NCI-H2227 (cell line): ENCODE measurements around the gene TERT.

ENCODE experiments used
- DNase-seq: peaks from one replicate; lab custom pipeline; 2025; ENCODE audit not compliant: unreplicated experiment; lab: John Stamatoyannopoulos, UW

TERT gene

GRCh38 chr5:1265026-1265425 lies 29.8 kb downstream of the TERT start:
- no peak for DNase-seq

DNA sequence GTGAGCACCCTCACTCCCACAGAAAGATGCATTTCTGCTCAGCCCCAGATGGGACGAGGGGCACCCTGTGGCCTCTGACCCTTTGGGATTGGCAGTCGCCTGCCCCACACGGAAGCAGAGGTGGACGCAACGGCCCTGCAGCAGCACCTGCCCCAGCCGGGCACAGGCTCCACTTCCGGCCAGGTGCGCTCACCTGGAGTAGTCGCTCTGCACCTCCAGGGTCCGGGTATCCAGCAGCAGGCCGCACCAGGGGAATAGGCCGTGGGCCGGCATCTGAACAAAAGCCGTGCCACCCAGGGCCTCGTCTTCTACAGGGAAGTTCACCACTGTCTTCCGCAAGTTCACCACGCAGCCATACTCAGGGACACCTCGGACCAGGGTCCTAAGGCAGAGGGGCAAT lies 30.7 kb downstream of the TERT start:
- no peak for DNase-seq

- DNase-seq = peak; percentile 50
Measured at GRCh38 chr5:1262381-1262780, 32.5 kb downstream of the TERT start.

GRCh38 chr5:1261643-1262042 lies 33.2 kb downstream of the TERT start:
- DNase-seq = no peak

GRCh38 chr5:1259806-1260480 lies 34.9 kb downstream of the TERT start:
- no peak for DNase-seq

DNA sequence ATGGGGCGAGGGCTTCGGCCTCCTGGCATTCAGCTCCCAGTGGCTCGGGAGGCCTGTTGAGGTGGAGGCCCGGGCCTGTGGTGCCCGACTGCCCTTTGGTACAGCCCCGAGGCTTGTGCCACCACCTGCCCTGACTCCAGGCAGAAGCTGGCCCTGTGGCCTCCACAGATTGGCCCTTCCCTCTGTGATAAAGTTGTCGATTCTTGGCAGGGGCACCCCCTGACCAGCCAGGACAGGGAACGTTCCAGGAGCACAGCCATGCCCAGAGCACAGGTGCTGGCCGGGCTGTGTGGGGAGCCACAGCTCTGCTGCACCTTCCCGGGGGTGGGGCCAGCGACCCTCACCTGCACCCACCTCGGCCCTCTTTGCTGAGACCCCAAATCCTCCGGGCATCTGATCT lies 37.0 kb downstream of the TERT start:
- DNase-seq = no peak

GRCh38 chr5:1257363-1257762 lies 37.5 kb downstream of the TERT start:
- DNase-seq = no peak

DNA sequence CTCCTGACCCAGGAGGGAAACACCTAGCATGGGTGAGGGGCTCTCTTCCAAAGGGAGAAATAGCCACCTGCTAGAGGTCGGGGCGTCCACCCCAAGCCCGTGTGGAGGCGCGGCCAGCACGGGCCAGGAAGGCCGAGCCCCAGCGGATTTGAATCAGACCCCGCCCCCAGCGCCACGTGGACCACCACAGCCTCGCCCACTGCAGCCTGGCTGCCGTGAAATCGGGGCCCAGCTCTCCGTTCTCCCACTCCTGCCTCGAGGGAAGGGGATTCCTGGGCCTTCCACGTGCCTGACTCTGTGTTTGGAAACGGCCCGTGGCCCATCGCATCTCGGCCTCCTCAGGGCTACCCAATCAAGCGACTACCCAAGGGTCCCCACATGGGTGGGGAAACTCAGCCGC lies 38.1 kb downstream of the TERT start:
- DNase-seq = no peak

DNA sequence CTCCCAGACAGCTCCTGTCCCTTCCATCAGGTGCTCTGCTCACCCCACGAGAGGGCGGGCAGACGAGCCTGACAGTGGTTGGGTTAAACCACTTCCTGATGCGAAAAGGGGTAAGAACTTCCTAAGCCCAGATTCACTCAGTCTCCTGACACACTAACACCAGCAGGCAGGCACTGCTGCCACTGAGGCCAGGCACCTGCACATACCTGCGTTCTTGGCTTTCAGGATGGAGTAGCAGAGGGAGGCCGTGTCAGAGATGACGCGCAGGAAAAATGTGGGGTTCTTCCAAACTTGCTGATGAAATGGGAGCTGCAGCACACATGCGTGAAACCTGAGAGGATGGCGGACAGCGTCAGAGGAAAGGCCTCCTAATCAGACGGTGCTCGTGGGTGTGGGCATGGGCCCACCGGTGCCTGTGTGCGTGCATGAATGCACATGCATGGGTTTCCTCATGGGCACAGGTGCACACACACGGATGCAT lies 39.7 kb downstream of the TERT start:
- DNase-seq = no peak

GRCh38 chr5:1254196-1254595 lies 40.7 kb downstream of the TERT start:
- DNase-seq = no peak

- DNase-seq = no peak
Measured at GRCh38 chr5:1253456-1254105, 41.3 kb downstream of the TERT start.

DNA sequence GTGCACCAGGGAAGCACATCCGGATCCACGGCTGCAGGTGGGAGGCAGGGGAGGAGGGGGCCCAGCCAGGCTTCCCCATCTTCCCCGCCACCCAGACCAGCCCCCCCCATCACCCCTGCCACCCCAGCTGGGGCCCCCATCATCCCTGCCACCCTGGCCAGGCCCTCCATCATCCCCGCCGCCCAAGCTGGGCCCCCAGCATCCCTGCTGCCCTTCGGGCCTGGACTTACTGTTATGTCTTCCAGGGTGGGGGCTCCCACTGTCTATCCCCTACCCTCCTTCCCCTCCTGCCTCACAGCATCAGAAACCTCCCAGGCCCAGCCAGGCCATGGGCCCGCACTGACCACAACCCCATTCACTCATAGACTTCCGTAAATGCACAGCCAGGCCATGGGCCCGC lies 42.2 kb downstream of the TERT start:
- no peak for DNase-seq

DNA sequence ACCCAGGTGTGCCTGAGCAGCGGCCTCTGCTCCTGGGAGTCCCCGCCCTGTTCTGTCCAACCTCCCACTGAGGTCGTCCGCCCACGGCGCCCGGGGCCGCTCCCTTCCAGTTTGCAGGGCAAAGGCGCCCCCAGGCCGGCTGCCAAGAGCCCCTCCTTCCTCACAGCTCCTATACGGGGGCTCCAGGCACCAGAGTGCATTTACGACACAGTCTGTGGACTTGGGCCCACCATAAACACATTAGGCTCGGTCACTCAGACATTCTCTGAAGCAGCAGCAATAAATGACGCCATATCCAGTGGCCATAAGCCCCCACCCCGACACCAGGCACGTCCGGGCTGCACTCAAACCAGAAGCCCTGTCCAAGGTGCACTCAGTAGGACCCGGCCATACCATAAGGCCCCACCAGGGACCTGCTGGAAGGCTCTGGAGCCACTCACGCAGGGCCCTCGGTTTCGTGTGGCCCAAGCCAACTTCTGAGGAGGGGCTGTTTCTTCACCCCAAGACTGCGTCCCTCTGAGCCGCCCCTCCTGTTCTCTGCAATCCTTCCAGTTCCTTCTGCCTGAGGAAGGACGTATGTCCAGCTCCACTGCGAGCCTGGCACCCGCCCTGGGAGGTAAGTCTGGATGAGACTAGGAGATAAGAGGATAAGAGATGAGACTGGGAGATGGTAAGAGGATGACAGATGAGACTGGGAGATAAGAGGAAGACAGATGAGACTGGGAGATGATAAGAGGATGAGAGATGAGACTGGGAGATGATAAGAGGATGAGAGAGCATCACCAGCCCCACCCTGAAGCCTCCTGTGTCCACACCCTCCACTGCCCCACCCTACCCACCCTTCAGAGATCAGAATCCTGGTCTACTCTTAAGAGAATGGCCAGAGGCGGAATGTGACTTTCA lies 42.9 kb downstream of the TERT start:
- DNase-seq = no peak

DNA sequence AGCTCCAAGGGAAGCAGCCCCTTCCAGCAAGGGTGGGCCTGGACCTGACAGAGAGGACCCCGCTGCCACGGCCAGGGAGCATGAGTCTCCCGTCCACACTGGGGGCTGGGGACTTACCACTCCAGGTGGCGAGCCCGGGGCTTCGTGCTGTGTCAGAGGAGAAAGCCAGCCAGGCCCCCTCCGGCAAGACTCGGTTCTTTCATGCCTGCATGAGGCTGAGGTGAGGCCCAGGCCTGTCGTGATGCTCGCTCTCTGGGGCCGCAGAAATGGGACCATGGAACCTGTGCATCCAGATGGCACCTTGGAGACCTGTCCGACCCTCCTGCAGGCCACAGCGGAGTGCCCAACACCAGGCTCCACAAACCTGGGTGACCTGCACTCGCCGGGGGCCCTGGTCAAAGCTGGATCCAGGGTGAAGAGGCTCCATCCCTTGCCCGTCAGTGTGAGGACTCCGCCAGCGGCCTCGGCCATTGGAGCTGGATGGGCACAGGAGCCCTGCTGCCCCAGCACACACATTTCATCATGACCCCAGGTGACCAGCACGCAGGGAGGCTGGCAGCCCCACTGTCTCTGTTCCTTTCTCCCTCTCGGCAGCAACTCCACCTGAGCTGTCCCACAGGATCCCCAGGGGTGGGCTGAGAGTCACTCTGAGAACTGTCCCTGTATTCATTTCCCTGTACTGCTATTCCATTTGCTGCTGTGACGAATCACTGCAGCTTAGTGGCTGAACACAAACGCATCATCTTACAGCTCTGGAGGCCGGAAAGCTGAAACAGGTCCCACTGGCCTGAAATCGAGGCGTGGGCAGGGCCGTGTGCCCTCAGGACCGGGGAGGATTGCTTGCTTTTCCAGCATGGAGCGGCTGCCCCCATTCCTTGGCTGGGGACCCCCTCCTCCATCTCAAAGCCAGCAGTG lies 45.2 kb downstream of the TERT start:
- DNase-seq = no peak

DNA sequence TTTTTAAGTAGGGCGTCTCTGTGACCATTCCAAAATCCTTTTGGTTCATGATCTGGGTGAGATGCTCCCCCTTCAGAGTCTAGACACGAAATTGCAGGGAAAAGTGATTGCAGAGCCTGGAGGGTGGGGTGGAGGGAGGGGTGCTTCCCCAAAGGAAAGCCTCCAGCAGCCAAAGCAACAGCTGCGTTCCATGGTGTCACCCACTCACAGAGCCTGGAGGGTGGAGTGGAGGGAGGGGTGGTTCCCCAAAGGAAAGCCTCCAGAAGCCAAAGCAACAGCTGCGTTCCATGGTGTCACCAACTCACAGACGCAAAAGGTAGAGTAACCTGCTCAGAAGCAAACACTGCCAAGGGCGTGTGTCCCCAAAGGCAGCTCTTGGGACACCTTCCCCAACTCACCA lies 47.1 kb downstream of the TERT start:
- no peak for DNase-seq

GRCh38 chr5:1246711-1247431 lies 48.0 kb downstream of the TERT start:
- DNase-seq = peak; percentile 38

- DNase-seq = peak; percentile 85
Measured at GRCh38 chr5:1245905-1246576, 48.8 kb downstream of the TERT start.

- DNase-seq = no peak
Measured at GRCh38 chr5:1244976-1245375, 49.9 kb downstream of the TERT start.

- no peak for DNase-seq
Measured at GRCh38 chr5:1244255-1244654, 50.6 kb downstream of the TERT start.
